ENCODE data around the gene MGAT3. TPM values are rescaled to one million over a fixed set of nuclear protein-coding genes. Genes with fewer than 3 reads are reported as not detected.

Gene MGAT3
- polyA plus RNA-seq, 3 donors: 0.03 TPM; not detected in 2

- DNase-seq: no peak
- WGBS (ENCODE audit: insufficient coverage): 0% methylated on average over 1 of the region's 5 CpGs
- Histone ChIP-seq H3K79me2 (ENCODE audit: insufficient read depth, low read length) (peaks cover 68% of the 10 kb centered on the region), H4K20me1 (ENCODE audit: insufficient read depth, low read length) (peaks cover 47% of the 10 kb centered on the region), H3K27me3 (ENCODE audit: control insufficient read depth in 2 of 2, insufficient read depth in 2 of 2, low read length in 2 of 2) (no peaks in the 10 kb centered on the region), H3K27ac (ENCODE audit: low read depth in 1 of 2, low read length in 2 of 2) (peak overlapping the region in 1 of 2 donors; percentile 96), H2AFZ (ENCODE audit: insufficient read depth, low read depth, low read length, poor library complexity, severe bottlenecking) (no peak overlapping the region), H3K4me3 (replicated peaks in 1 of 3; ENCODE audit: low read depth in 2 of 3, low read length in 3 of 3) (peak overlapping the region in 1 of 3 experiments; percentile 96), H3K9ac (ENCODE audit: insufficient read depth, low read length, poor library complexity, severe bottlenecking) (no peak overlapping the region), H3K9me3 (replicated peaks in 1 of 2; ENCODE audit: control insufficient read depth in 1 of 2, insufficient read depth in 1 of 2, low read length in 2 of 2) (no peaks in the 10 kb centered on the region), H3K4me2 (replicated peaks; ENCODE audit: extremely low read depth, low read length, poor library complexity, severe bottlenecking) (no peak overlapping the region), H3K4me1 (ENCODE audit: control insufficient read depth in 1 of 2, insufficient read depth in 2 of 2, low read length in 2 of 2) (peaks cover 40 to 46% of the 10 kb centered on the region in 2 donors), H3K36me3 (replicated peaks in 1 of 2; ENCODE audit: control insufficient read depth in 1 of 2, insufficient read depth in 2 of 2, low read length in 2 of 2) (peaks cover 59 to 64% of the 10 kb centered on the region in 2 donors)
- H3K36me3 Mint-ChIP-seq: peaks cover 57 to 67% of the 10 kb centered on the region in 2 donors
- H3K4me3 Mint-ChIP-seq: peak overlapping the region in 1 of 2 donors; percentile 90
- H3K4me1 Mint-ChIP-seq: peaks cover 44% of the 10 kb centered on the region
- peak overlapping the region in 2 of 7 donors; percentile 20 to 99 for H3K27ac Mint-ChIP-seq
- peaks cover 0 to 7% (median 0%) of the 10 kb centered on the region in 3 donors for H3K27me3 Mint-ChIP-seq (ENCODE audit: low read depth in 3 of 3)
- H3K9me3 Mint-ChIP-seq: no peaks in the 10 kb centered on the region
- intact Hi-C loops (cut with micrococcal nuclease): loop anchor here in 1 of 2 donors (2.0 kb wide), 1 partner anchor 15 kb away; the partner anchor contains the start of gene RPS19BP1
- TF ChIP-seq, protein P1, sequence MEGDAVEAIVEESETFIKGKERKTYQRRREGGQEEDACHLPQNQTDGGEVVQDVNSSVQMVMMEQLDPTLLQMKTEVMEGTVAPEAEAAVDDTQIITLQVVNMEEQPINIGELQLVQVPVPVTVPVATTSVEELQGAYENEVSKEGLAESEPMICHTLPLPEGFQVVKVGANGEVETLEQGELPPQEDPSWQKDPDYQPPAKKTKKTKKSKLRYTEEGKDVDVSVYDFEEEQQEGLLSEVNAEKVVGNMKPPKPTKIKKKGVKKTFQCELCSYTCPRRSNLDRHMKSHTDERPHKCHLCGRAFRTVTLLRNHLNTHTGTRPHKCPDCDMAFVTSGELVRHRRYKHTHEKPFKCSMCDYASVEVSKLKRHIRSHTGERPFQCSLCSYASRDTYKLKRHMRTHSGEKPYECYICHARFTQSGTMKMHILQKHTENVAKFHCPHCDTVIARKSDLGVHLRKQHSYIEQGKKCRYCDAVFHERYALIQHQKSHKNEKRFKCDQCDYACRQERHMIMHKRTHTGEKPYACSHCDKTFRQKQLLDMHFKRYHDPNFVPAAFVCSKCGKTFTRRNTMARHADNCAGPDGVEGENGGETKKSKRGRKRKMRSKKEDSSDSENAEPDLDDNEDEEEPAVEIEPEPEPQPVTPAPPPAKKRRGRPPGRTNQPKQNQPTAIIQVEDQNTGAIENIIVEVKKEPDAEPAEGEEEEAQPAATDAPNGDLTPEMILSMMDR (IDR thresholded peaks at IDR 0.05): no peak
Measured at GRCh38 chr22:39518144-39518786, 61.5 kb downstream of the MGAT3 start.

- peaks cover 57 to 64% of the 10 kb centered on the region in 2 donors for H3K36me3 ChIP-seq (replicated peaks in 1 of 2; ENCODE audit: control insufficient read depth in 1 of 2, insufficient read depth in 2 of 2, low read length in 2 of 2)
- H3K9me3 Mint-ChIP-seq: no peaks in the 10 kb centered on the region
- peaks cover 52 to 67% of the 10 kb centered on the region in 2 donors for H3K36me3 Mint-ChIP-seq
- peaks cover 69% of the 10 kb centered on the region for H3K79me2 ChIP-seq (ENCODE audit: insufficient read depth, low read length)
- H2AFZ ChIP-seq (ENCODE audit: insufficient read depth, low read depth, low read length, poor library complexity, severe bottlenecking): peak overlapping the region; percentile 81
- H3K4me2 ChIP-seq (replicated peaks; ENCODE audit: extremely low read depth, low read length, poor library complexity, severe bottlenecking): peak overlapping the region; percentile 84
- H3K27ac ChIP-seq (ENCODE audit: low read depth in 1 of 2, low read length in 2 of 2): peak overlapping the region; percentile 95 to 96
- intact Hi-C loops (cut with micrococcal nuclease): loop anchor here in 1 of 2 donors (2.0 kb wide), 1 partner anchor 14 kb away; the partner anchor contains the start of gene RPS19BP1
- peaks cover 48% of the 10 kb centered on the region for H3K4me1 Mint-ChIP-seq
- H4K20me1 ChIP-seq (ENCODE audit: insufficient read depth, low read length): peaks cover 51% of the 10 kb centered on the region
- peak overlapping the region; percentile 97 to 100 (median 99) for H3K27ac Mint-ChIP-seq
- H3K27me3 ChIP-seq (ENCODE audit: control insufficient read depth in 2 of 2, insufficient read depth in 2 of 2, low read length in 2 of 2): no peaks in the 10 kb centered on the region
- H3K9ac ChIP-seq (ENCODE audit: insufficient read depth, low read length, poor library complexity, severe bottlenecking): peak overlapping the region; percentile 100
- DNase-seq: no peak
- TF ChIP-seq, protein P1 (IDR thresholded peaks at IDR 0.05): no peak
- no peaks in the 10 kb centered on the region for H3K9me3 ChIP-seq (replicated peaks in 1 of 2; ENCODE audit: control insufficient read depth in 1 of 2, insufficient read depth in 1 of 2, low read length in 2 of 2)
- peak overlapping the region; percentile 88 to 98 (median 96) for H3K4me3 ChIP-seq (replicated peaks in 1 of 3; ENCODE audit: low read depth in 2 of 3, low read length in 3 of 3)
- peak overlapping the region; percentile 90 to 92 for H3K4me3 Mint-ChIP-seq
- 5% methylated on average over 17 of the region's 24 CpGs for WGBS (ENCODE audit: insufficient coverage)
- peaks cover 45 to 48% of the 10 kb centered on the region in 2 donors for H3K4me1 ChIP-seq (ENCODE audit: control insufficient read depth in 1 of 2, insufficient read depth in 2 of 2, low read length in 2 of 2)
- peaks cover 0 to 7% (median 0%) of the 10 kb centered on the region in 3 donors for H3K27me3 Mint-ChIP-seq (ENCODE audit: low read depth in 3 of 3)
Measured at GRCh38 chr22:39518996-39519680, 62.3 kb downstream of the MGAT3 start.
